HCT116 (cell line): ENCODE results near the gene MYO1B. TPM values are rescaled to one million over a fixed set of nuclear protein-coding genes. Genes with fewer than 3 reads are reported as not detected.

Experiments used
- ATAC-seq: fragments of 200-7000 bp; cut with Tn5 transposase; 2 replicates; pipeline ENCODE4 v1.9.1; 2020; ENCODE audit warnings: mild to moderate bottlenecking, moderate library complexity
- BruUV-seq: library from RNA; stranded (reverse); fragments of 400-500 nt; replicated peaks from 2 replicates; lab custom pipeline; 2021; lab: Mats Ljungman, UMichigan
- CTCF ChIA-PET: fragments of 300-600 bp; sonication (Branson Sonifier 250); formaldehyde crosslinking; loops from one replicate; lab custom pipeline; 2021; ENCODE audit warnings: antibody characterized with exemption; lab: Charles Lee
- POLR2A ChIA-PET: fragments of 300-600, 350-600 bp; sonication (Branson Sonifier 250); formaldehyde crosslinking; loops from one replicate; lab custom pipeline; 2021; ENCODE audit warnings: antibody characterized with exemption; lab: Charles Lee
- RAD21 ChIA-PET, 2 experiments: fragments of 300-600 bp; sonication (Branson Sonifier 250); formaldehyde crosslinking; loops; one replicate each; lab custom pipeline; 2023; ENCODE audit warnings: low total read pairs in 2 of 2; ENCODE audit not compliant: uncharacterized antibody in 2 of 2, unreplicated experiment in 2 of 2, low non-redundant PET in 1 of 2; lab: Charles Lee
- DNase-seq: peaks from one replicate; pipeline ENCODE4 v3.0.0-alpha.2; 2010; ENCODE audit warnings: low read depth, low spot score
- H2AFZ ChIP-seq: fragments of 200-600 bp; shearing (Covaris generic), sonication (generic); 2 replicates; pipeline ENCODE4 v1.6.1; 2017; ENCODE audit warnings: low read depth, mixed run types, mixed read lengths, antibody characterized with exemption, low read length; ENCODE audit not compliant: poor library complexity, severe bottlenecking
- H3K27ac ChIP-seq: 2 replicates; pipeline ENCODE4 v1.5.1; 2012; ENCODE audit warnings: low read depth, low read length
- H3K27me3 ChIP-seq: fragments of 200-600 bp; sonication (generic); 2 replicates; pipeline ENCODE4 v1.6.1; 2016; ENCODE audit warnings: mixed run types, low read length, mixed read lengths; ENCODE audit not compliant: insufficient read depth
- H3K36me3 ChIP-seq, 2 experiments: fragments of 200-500 bp in 1 of 2; fragments of 200-600 bp in 1 of 2; sonication (Bioruptor generic) in 1 of 2; sonication (generic) in 1 of 2; 2 replicates each; pipeline versions ENCODE4 v1.5.1 to v1.6.1; 2014 to 2016; ENCODE audit warnings: low read length in 2 of 2, inconsistent platforms in 1 of 2, mixed read lengths in 1 of 2, mixed run types in 1 of 2; ENCODE audit not compliant: insufficient read depth in 2 of 2, control insufficient read depth in 1 of 2
- H3K4me1 ChIP-seq, 2 experiments: fragments of 200-600 bp in 1 of 2; sonication (generic) in 1 of 2; 2 replicates each; pipeline versions ENCODE4 v1.5.1 to v1.6.1; 2012 to 2017; ENCODE audit warnings: low read length in 2 of 2, inconsistent platforms in 1 of 2, mild to moderate bottlenecking in 1 of 2, mixed read lengths in 1 of 2, mixed run types in 1 of 2, moderate library complexity in 1 of 2; ENCODE audit not compliant: insufficient read depth in 2 of 2, control insufficient read depth in 1 of 2
- H3K4me2 ChIP-seq: fragments of 200-600 bp; sonication (generic); 2 replicates; pipeline ENCODE4 v1.6.1; 2017; ENCODE audit warnings: mixed run types, low read length, mixed read lengths
- H3K4me3 ChIP-seq, 2 experiments: fragments of 200-600 bp in 1 of 2; sonication (generic) in 1 of 2; replicated peaks in 1 of 2; 2 replicates each; pipeline ENCODE4 v1.5.1; 2011 to 2016; ENCODE audit warnings: low read length in 2 of 2, control low read depth in 1 of 2, low read depth in 1 of 2, mild to moderate bottlenecking in 1 of 2, mixed read lengths in 1 of 2, mixed run types in 1 of 2
- H3K79me2 ChIP-seq: fragments of 200-600 bp; sonication (generic); 2 replicates; pipeline ENCODE4 v1.6.1; 2017; ENCODE audit warnings: mild to moderate bottlenecking, mixed run types, low read length, moderate library complexity, mixed read lengths; ENCODE audit not compliant: insufficient read depth
- H3K9ac ChIP-seq: fragments of 200-600 bp; sonication (generic); 2 replicates; pipeline ENCODE4 v1.6.1; 2016; ENCODE audit warnings: low read length, mixed read lengths
- H3K9me2 ChIP-seq: fragments of 200-600 bp; sonication (generic), shearing (Covaris generic); 2 replicates; pipeline ENCODE4 v1.6.1; 2017; ENCODE audit warnings: mixed run types, mild to moderate bottlenecking, moderate library complexity; ENCODE audit not compliant: insufficient read depth
- H3K9me3 ChIP-seq, 2 experiments: fragments of 200-500 bp in 1 of 2; fragments of 200-600 bp in 1 of 2; sonication (Bioruptor generic) in 1 of 2; sonication (generic) in 1 of 2; 2 replicates each; pipeline ENCODE4 v1.6.1; 2014 to 2017; ENCODE audit warnings: low read length in 2 of 2, mixed read lengths in 2 of 2, inconsistent platforms in 1 of 2, low read depth in 1 of 2, mild to moderate bottlenecking in 1 of 2, mixed run types in 1 of 2, moderate library complexity in 1 of 2; ENCODE audit not compliant: control insufficient read depth in 1 of 2, insufficient read depth in 1 of 2
- H4K20me1 ChIP-seq: fragments of 200-600 bp; sonication (generic), shearing (Covaris generic); 2 replicates; pipeline ENCODE4 v1.6.1; 2017; ENCODE audit warnings: mixed run types, mild to moderate bottlenecking, moderate library complexity; ENCODE audit not compliant: insufficient read depth
- CBX3 ChIP-seq: IDR thresholded peaks from 2 replicates; pipeline ENCODE4 v1.6.1; 2012; ENCODE audit warnings: low read depth
- CEBPB ChIP-seq: IDR thresholded peaks from 2 replicates; pipeline ENCODE4 v1.6.1; 2012; ENCODE audit warnings: low read depth
- EGR1 ChIP-seq: IDR thresholded peaks from 2 replicates; pipeline ENCODE4 v1.6.1; 2012; ENCODE audit warnings: low read depth
- ELF1 ChIP-seq: IDR thresholded peaks from 2 replicates; pipeline ENCODE4 v1.6.1; 2012; ENCODE audit warnings: low read depth, borderline replicate concordance
- EZH2phosphoT487 ChIP-seq: fragments of 200-600 bp; IDR thresholded peaks from 2 replicates; pipeline ENCODE4 v1.6.1; 2018; ENCODE audit warnings: antibody characterized with exemption, borderline replicate concordance
- FOSL1 ChIP-seq: IDR thresholded peaks from 2 replicates; pipeline ENCODE4 v1.6.1; 2012; ENCODE audit warnings: low read depth
- JUND ChIP-seq: IDR thresholded peaks from 2 replicates; pipeline ENCODE4 v1.6.1; 2012
- POLR2A ChIP-seq: IDR thresholded peaks from 2 replicates; pipeline ENCODE4 v1.7.0; 2011; ENCODE audit warnings: borderline replicate concordance; ENCODE audit not compliant: insufficient read depth, insufficient read length; ENCODE audit errors: extremely low read depth
- POLR2AphosphoS5 ChIP-seq: IDR thresholded peaks from 2 replicates; pipeline ENCODE4 v1.6.1; 2011; ENCODE audit warnings: mild to moderate bottlenecking, low read depth, low read length, moderate library complexity
- SIN3A ChIP-seq: IDR thresholded peaks from 2 replicates; pipeline ENCODE4 v1.6.1; 2012; ENCODE audit warnings: low read depth
- SRF ChIP-seq: IDR thresholded peaks from 2 replicates; pipeline ENCODE4 v1.6.1; 2012; ENCODE audit warnings: low read depth
- TCF7L2 ChIP-seq: IDR thresholded peaks from 2 replicates; pipeline ENCODE4 v1.7.0; 2011; ENCODE audit warnings: borderline replicate concordance, inconsistent platforms; ENCODE audit not compliant: insufficient read depth, insufficient read length; ENCODE audit errors: extremely low read depth
- YY1 ChIP-seq: IDR thresholded peaks from 2 replicates; pipeline ENCODE4 v1.6.1; 2011; ENCODE audit warnings: low read length, low read depth, moderate library complexity, mild to moderate bottlenecking; ENCODE audit not compliant: insufficient replicate concordance; ENCODE audit errors: extremely low read depth
- ZNF274 ChIP-seq: fragments of 200-500 bp; sonication (Bioruptor generic); IDR thresholded peaks from 2 replicates; pipeline ENCODE4 v1.6.1; 2014; ENCODE audit warnings: mild to moderate bottlenecking, low read depth, low read length, inconsistent platforms
- intact Hi-C: fragments of 100-400 bp; cut with micrococcal nuclease; formaldehyde crosslinking; loops from 2 replicates; pipeline ENCODE4 v1.10.0; 2022
- total RNA-seq: library from RNA; stranded (reverse); gene quantifications from one replicate; pipeline ENCODE4 v1.2.1, GENCODE V29; 2021; ENCODE audit not compliant: unreplicated experiment
- TF ChIP-seq, protein P1 (sequence below), 3 experiments: fragments of 200-600 bp in 1 of 3; sonication (generic) in 1 of 3; IDR thresholded peaks in 2 of 3; conservative IDR thresholded peaks in 1 of 3; 2 replicates each; pipeline ENCODE4 v1.5.1; 2012 to 2017; ENCODE audit warnings: low read depth in 2 of 3, low read length in 2 of 3, antibody characterized with exemption in 1 of 3, borderline replicate concordance in 1 of 3, control low read depth in 1 of 3, mild to moderate bottlenecking in 1 of 3, mixed read lengths in 1 of 3, mixed run types in 1 of 3, moderate library complexity in 1 of 3; ENCODE audit not compliant: insufficient read depth in 1 of 3
- TF ChIP-seq, protein P2 (sequence below): IDR thresholded peaks from 2 replicates; pipeline ENCODE4 v1.6.1; 2012; ENCODE audit warnings: low read depth
- TF ChIP-seq, protein P3 (sequence below): IDR thresholded peaks from 2 replicates; pipeline ENCODE4 v1.6.1; 2012
- TF ChIP-seq, protein P4 (sequence below): IDR thresholded peaks from 2 replicates; pipeline ENCODE4 v1.6.1; 2011; ENCODE audit warnings: mild to moderate bottlenecking, low read length, moderate library complexity; ENCODE audit not compliant: insufficient replicate concordance; ENCODE audit errors: extremely low read depth
- TF ChIP-seq, protein P5 (sequence below): IDR thresholded peaks from 2 replicates; pipeline ENCODE4 v1.6.1; 2012

Gene MYO1B
- total RNA-seq, 1 experiment from 2014 or later = 51.7 TPM

DNA sequence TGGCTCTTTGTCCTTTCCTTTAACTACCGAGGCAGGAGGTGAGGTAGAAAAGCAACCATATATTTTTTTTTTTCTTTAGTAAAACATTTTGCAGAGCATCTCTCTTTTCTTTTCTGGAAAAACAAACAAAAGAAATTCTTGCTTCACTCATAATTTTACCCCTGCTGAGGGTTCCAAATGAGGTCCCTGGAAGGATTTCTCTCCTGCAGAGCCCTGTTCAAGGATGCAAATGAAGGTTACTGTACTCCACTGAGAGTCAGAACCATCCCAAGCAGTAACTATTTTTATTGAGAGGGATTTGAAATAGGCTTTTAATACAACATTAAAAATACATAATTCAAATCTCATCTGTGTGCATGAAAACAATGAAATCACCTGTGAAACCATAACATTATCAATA is 19.5 kb upstream of the MYO1B start:
- TF ChIP-seq CEBPB (no peak), ELF1 (no peak), TCF7L2 (no peak), SRF (no peak), JUND (no peak), EZH2phosphoT487 (no peak), POLR2AphosphoS5 (no peak), FOSL1 (no peak), CBX3 (no peak), YY1 (no peak), POLR2A (no peak), SIN3A (no peak), EGR1 (no peak), ZNF274 (no peak)
- TF ChIP-seq, protein P1, sequence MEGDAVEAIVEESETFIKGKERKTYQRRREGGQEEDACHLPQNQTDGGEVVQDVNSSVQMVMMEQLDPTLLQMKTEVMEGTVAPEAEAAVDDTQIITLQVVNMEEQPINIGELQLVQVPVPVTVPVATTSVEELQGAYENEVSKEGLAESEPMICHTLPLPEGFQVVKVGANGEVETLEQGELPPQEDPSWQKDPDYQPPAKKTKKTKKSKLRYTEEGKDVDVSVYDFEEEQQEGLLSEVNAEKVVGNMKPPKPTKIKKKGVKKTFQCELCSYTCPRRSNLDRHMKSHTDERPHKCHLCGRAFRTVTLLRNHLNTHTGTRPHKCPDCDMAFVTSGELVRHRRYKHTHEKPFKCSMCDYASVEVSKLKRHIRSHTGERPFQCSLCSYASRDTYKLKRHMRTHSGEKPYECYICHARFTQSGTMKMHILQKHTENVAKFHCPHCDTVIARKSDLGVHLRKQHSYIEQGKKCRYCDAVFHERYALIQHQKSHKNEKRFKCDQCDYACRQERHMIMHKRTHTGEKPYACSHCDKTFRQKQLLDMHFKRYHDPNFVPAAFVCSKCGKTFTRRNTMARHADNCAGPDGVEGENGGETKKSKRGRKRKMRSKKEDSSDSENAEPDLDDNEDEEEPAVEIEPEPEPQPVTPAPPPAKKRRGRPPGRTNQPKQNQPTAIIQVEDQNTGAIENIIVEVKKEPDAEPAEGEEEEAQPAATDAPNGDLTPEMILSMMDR (IDR thresholded peaks at IDR 0.05 in 2 of 3, conservative IDR thresholded peaks at IDR 0.05 in 1 of 3; ENCODE audit: borderline replicate concordance in 1 of 3, insufficient read depth in 1 of 3, low read depth in 2 of 3, low read length in 2 of 3) = no peak
- TF ChIP-seq, protein P2, sequence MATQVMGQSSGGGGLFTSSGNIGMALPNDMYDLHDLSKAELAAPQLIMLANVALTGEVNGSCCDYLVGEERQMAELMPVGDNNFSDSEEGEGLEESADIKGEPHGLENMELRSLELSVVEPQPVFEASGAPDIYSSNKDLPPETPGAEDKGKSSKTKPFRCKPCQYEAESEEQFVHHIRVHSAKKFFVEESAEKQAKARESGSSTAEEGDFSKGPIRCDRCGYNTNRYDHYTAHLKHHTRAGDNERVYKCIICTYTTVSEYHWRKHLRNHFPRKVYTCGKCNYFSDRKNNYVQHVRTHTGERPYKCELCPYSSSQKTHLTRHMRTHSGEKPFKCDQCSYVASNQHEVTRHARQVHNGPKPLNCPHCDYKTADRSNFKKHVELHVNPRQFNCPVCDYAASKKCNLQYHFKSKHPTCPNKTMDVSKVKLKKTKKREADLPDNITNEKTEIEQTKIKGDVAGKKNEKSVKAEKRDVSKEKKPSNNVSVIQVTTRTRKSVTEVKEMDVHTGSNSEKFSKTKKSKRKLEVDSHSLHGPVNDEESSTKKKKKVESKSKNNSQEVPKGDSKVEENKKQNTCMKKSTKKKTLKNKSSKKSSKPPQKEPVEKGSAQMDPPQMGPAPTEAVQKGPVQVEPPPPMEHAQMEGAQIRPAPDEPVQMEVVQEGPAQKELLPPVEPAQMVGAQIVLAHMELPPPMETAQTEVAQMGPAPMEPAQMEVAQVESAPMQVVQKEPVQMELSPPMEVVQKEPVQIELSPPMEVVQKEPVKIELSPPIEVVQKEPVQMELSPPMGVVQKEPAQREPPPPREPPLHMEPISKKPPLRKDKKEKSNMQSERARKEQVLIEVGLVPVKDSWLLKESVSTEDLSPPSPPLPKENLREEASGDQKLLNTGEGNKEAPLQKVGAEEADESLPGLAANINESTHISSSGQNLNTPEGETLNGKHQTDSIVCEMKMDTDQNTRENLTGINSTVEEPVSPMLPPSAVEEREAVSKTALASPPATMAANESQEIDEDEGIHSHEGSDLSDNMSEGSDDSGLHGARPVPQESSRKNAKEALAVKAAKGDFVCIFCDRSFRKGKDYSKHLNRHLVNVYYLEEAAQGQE = no peak
- TF ChIP-seq, protein P3, sequence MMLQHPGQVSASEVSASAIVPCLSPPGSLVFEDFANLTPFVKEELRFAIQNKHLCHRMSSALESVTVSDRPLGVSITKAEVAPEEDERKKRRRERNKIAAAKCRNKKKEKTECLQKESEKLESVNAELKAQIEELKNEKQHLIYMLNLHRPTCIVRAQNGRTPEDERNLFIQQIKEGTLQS = no peak
- TF ChIP-seq, protein P4, sequence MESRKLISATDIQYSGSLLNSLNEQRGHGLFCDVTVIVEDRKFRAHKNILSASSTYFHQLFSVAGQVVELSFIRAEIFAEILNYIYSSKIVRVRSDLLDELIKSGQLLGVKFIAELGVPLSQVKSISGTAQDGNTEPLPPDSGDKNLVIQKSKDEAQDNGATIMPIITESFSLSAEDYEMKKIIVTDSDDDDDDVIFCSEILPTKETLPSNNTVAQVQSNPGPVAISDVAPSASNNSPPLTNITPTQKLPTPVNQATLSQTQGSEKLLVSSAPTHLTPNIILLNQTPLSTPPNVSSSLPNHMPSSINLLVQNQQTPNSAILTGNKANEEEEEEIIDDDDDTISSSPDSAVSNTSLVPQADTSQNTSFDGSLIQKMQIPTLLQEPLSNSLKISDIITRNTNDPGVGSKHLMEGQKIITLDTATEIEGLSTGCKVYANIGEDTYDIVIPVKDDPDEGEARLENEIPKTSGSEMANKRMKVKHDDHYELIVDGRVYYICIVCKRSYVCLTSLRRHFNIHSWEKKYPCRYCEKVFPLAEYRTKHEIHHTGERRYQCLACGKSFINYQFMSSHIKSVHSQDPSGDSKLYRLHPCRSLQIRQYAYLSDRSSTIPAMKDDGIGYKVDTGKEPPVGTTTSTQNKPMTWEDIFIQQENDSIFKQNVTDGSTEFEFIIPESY = no peak
- TF ChIP-seq, protein P5, sequence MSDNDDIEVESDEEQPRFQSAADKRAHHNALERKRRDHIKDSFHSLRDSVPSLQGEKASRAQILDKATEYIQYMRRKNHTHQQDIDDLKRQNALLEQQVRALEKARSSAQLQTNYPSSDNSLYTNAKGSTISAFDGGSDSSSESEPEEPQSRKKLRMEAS = no peak
- H3K4me2 ChIP-seq = no peak overlapping the region
- DNase-seq = no peak
- H3K9me3 ChIP-seq = no peaks in the 10 kb centered on the region
- no peaks in the 10 kb centered on the region for H3K27me3 ChIP-seq
- no peak overlapping the region for H3K9ac ChIP-seq
- H3K4me3 ChIP-seq = no peak overlapping the region
- H3K9me2 ChIP-seq = no peaks in the 10 kb centered on the region
- H3K27ac ChIP-seq = no peak overlapping the region
- CTCF ChIA-PET = no interaction called here
- H3K79me2 ChIP-seq = no peaks in the 10 kb centered on the region
- RAD21 ChIA-PET = no interaction called here
- no peaks in the 10 kb centered on the region for H3K36me3 ChIP-seq
- BruUV-seq = no TSS peak
- H4K20me1 ChIP-seq = no peaks in the 10 kb centered on the region
- no peak overlapping the region for H2AFZ ChIP-seq
- ATAC-seq = no peak
- intact Hi-C loops = no loop called here
- POLR2A ChIA-PET = interaction anchor here (1.0 kb wide), 1 partner anchor 10 kb away, joined by 3 read pairs; no protein-coding TSS in a partner anchor
- peaks cover 0 to 8% of the 10 kb centered on the region in 2 experiments; a peak in 1 of 4 replicates for H3K4me1 ChIP-seq
